ENCODE results near the gene MDGA2.

DNA sequence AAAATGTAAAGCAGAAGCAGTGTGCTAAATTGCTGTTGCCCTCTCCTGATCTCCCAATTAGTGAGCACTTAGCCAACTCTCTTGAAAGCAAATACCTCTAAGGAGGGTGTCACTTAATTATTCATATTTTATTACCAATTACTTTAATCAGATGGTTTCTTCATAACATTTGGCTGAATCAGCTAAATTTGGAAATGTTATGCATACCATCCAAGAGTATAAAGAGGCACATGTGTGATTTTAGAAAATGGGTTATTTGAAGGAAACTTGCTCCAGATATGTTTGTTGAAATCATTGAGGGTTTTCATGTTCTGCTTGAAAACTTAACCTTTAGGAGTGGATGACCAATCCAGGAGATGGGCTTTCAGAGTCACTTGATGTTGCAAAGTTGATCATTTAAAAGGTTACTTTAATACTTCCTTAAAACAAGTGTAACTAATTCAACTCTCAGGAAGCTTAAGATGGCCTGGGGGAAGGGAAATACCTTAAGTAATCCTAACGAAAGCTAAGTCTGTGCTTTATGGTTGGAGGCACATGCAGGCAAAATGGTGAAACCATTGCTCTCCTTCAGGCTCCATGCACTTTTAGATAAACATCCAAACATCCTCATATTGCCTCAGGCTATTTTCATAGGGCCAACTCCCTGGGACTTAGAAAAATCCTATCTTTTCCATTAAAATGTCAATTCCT lies 434.5 kb downstream of the MDGA2 start:
- no peak for TF ChIP-seq POLR2A (IDR thresholded peaks at IDR 0.05)
- TF ChIP-seq, protein P1, sequence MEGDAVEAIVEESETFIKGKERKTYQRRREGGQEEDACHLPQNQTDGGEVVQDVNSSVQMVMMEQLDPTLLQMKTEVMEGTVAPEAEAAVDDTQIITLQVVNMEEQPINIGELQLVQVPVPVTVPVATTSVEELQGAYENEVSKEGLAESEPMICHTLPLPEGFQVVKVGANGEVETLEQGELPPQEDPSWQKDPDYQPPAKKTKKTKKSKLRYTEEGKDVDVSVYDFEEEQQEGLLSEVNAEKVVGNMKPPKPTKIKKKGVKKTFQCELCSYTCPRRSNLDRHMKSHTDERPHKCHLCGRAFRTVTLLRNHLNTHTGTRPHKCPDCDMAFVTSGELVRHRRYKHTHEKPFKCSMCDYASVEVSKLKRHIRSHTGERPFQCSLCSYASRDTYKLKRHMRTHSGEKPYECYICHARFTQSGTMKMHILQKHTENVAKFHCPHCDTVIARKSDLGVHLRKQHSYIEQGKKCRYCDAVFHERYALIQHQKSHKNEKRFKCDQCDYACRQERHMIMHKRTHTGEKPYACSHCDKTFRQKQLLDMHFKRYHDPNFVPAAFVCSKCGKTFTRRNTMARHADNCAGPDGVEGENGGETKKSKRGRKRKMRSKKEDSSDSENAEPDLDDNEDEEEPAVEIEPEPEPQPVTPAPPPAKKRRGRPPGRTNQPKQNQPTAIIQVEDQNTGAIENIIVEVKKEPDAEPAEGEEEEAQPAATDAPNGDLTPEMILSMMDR (IDR thresholded peaks at IDR 0.05), result no peak

All from upper lobe of left lung (tissue), 4 donors.